PFSK-1 (cell line): ENCODE results near the gene OR4K17.

Experiments
- POLR2AphosphoS5 ChIP-seq: IDR thresholded peaks from 2 replicates; pipeline ENCODE4 v1.6.1; 2012; ENCODE audit warnings: low read depth, mild to moderate bottlenecking, control low read depth, low read length, moderate library complexity
- SIN3A ChIP-seq: IDR thresholded peaks from 2 replicates; pipeline ENCODE4 v1.6.1; 2012; ENCODE audit warnings: mild to moderate bottlenecking, low read length, moderate library complexity, borderline replicate concordance; ENCODE audit not compliant: insufficient read depth
- TAF1 ChIP-seq: IDR thresholded peaks from 2 replicates; pipeline ENCODE4 v1.6.1; 2012; ENCODE audit warnings: low read length, control low read depth, borderline replicate concordance; ENCODE audit not compliant: insufficient read depth
- TF ChIP-seq, protein P1 (sequence below), 2 experiments: IDR thresholded peaks; 2 replicates each; pipeline versions ENCODE4 v1.6.1 to v1.8.0; 2011 to 2012; ENCODE audit warnings: low read depth in 2 of 2, low read length in 2 of 2, control low read depth in 1 of 2, inconsistent platforms in 1 of 2, mild to moderate bottlenecking in 1 of 2, moderate library complexity in 1 of 2; ENCODE audit not compliant: insufficient read depth in 1 of 2

DNA sequence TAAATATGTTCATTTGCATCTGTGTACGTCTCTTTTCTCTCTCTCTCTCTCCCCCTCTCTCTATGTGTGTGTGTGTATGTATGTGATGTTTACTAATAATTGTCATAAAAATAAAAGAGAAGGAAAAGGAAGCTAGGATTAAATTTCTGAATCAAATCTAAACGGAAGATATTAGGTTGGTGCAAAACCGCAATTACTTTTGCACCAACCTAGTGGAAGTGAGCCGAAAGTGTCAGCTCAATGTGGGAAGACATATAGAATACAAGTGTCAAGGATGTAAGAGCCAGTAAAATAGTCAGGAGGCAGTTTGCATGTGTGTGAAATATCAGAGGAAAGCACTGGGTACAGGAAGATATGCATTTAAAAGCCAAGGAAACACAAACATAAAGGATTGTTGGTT, 18.5 kb upstream of the OR4K17 start:
- TF ChIP-seq SIN3A (no peak), POLR2AphosphoS5 (no peak), TAF1 (no peak)
- TF ChIP-seq, protein P1, sequence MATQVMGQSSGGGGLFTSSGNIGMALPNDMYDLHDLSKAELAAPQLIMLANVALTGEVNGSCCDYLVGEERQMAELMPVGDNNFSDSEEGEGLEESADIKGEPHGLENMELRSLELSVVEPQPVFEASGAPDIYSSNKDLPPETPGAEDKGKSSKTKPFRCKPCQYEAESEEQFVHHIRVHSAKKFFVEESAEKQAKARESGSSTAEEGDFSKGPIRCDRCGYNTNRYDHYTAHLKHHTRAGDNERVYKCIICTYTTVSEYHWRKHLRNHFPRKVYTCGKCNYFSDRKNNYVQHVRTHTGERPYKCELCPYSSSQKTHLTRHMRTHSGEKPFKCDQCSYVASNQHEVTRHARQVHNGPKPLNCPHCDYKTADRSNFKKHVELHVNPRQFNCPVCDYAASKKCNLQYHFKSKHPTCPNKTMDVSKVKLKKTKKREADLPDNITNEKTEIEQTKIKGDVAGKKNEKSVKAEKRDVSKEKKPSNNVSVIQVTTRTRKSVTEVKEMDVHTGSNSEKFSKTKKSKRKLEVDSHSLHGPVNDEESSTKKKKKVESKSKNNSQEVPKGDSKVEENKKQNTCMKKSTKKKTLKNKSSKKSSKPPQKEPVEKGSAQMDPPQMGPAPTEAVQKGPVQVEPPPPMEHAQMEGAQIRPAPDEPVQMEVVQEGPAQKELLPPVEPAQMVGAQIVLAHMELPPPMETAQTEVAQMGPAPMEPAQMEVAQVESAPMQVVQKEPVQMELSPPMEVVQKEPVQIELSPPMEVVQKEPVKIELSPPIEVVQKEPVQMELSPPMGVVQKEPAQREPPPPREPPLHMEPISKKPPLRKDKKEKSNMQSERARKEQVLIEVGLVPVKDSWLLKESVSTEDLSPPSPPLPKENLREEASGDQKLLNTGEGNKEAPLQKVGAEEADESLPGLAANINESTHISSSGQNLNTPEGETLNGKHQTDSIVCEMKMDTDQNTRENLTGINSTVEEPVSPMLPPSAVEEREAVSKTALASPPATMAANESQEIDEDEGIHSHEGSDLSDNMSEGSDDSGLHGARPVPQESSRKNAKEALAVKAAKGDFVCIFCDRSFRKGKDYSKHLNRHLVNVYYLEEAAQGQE (IDR thresholded peaks at IDR 0.05; ENCODE audit: insufficient read depth in 1 of 2, low read depth in 2 of 2, low read length in 2 of 2), result no peak
